SK-N-SH (cell line): ENCODE data around the gene RBBP8. TPM values are rescaled to one million over a fixed set of nuclear protein-coding genes. Genes with fewer than 3 reads are reported as not detected.

ENCODE experiments used
- CTCF ChIA-PET: fragments of 300-600, 350-600 bp; formaldehyde crosslinking; extraction: SDS; loops from one replicate; lab custom pipeline; 2021; lab: Yijun Ruan, JAX
- POLR2A ChIA-PET: fragments of 350-600 bp; sonication (Branson Sonifier 250); formaldehyde crosslinking; extraction: SDS; loops from one replicate; lab custom pipeline; 2020; ENCODE audit warnings: antibody characterized with exemption, inconsistent platforms; lab: Yijun Ruan, JAX
- DNase-seq: peaks from one replicate; pipeline ENCODE4 v3.0.0; 2012
- H2AFZ ChIP-seq: fragments of 200-600 bp; sonication (generic); 2 replicates; pipeline ENCODE4 v1.8.1; 2016; ENCODE audit warnings: antibody characterized with exemption, mild to moderate bottlenecking, low read depth
- H3F3A ChIP-seq: fragments of 200-600 bp; sonication (generic); replicated peaks from 2 replicates; pipeline ENCODE3; 2016; ENCODE audit warnings: antibody characterized with exemption, mild to moderate bottlenecking; ENCODE audit not compliant: insufficient read depth
- H3K27ac ChIP-seq, 2 experiments: fragments of 200-500 bp in 1 of 2; fragments of 200-600 bp in 1 of 2; sonication (Bioruptor generic) in 1 of 2; sonication (generic), shearing (Covaris generic) in 1 of 2; 2 replicates each; pipeline versions ENCODE4 v1.5.1 to v1.6.1; 2014 to 2016; ENCODE audit warnings: low read depth in 2 of 2, inconsistent platforms in 1 of 2, low read length in 1 of 2, mild to moderate bottlenecking in 1 of 2, mixed read lengths in 1 of 2
- H3K27me3 ChIP-seq: fragments of 200-600 bp; sonication (generic), shearing (Covaris generic); 2 replicates; pipeline ENCODE4 v1.6.1; 2016; ENCODE audit warnings: mixed run types; ENCODE audit not compliant: insufficient read depth
- H3K36me3 ChIP-seq, 2 experiments: fragments of 200-500 bp in 1 of 2; fragments of 200-600 bp in 1 of 2; sonication (Bioruptor generic) in 1 of 2; sonication (generic) in 1 of 2; replicated peaks in 1 of 2; 2 replicates each; pipeline versions ENCODE3 to v1.5.1; 2014 to 2016; ENCODE audit warnings: low read length in 1 of 2, mild to moderate bottlenecking in 1 of 2; ENCODE audit not compliant: insufficient read depth in 2 of 2, control insufficient read depth in 1 of 2
- H3K4me1 ChIP-seq, 2 experiments: fragments of 200-500 bp in 1 of 2; fragments of 200-600 bp in 1 of 2; sonication (Bioruptor generic) in 1 of 2; sonication (generic), shearing (Covaris generic) in 1 of 2; 2 replicates each; pipeline versions ENCODE4 v1.5.1 to v1.6.1; 2014 to 2016; ENCODE audit warnings: low read depth in 1 of 2, low read length in 1 of 2, mixed run types in 1 of 2; ENCODE audit not compliant: insufficient read depth in 2 of 2, control insufficient read depth in 1 of 2
- H3K4me2 ChIP-seq: fragments of 200-600 bp; sonication (generic), shearing (Covaris generic); 2 replicates; pipeline ENCODE4 v1.6.1; 2017; ENCODE audit warnings: mixed run types
- H3K4me3 ChIP-seq, 2 experiments: fragments of 200-500 bp in 1 of 2; fragments of 200-600 bp in 1 of 2; sonication (Bioruptor generic) in 1 of 2; sonication (generic), shearing (Covaris generic) in 1 of 2; 2 replicates each; pipeline versions ENCODE4 v1.5.1 to v1.8.1; 2014 to 2016; ENCODE audit warnings: low read depth in 2 of 2, inconsistent platforms in 1 of 2, low read length in 1 of 2, mild to moderate bottlenecking in 1 of 2, mixed read lengths in 1 of 2, moderate library complexity in 1 of 2
- H3K79me2 ChIP-seq: fragments of 200-600 bp; sonication (generic); 2 replicates; pipeline ENCODE4 v1.8.1; 2017; ENCODE audit warnings: mild to moderate bottlenecking; ENCODE audit not compliant: insufficient read depth
- H3K9ac ChIP-seq: fragments of 200-600 bp; sonication (generic); 2 replicates; pipeline ENCODE4 v1.6.1; 2017; ENCODE audit warnings: mixed run types
- H3K9me2 ChIP-seq: fragments of 200-600 bp; sonication (generic); 2 replicates; pipeline ENCODE4 v1.6.1; 2017; ENCODE audit warnings: mixed run types
- H3K9me3 ChIP-seq: fragments of 200-600 bp; sonication (generic); 2 replicates; pipeline ENCODE4 v1.6.1; 2017; ENCODE audit warnings: mixed run types, mild to moderate bottlenecking, moderate library complexity
- H4K20me1 ChIP-seq: fragments of 200-600 bp; sonication (generic); 2 replicates; pipeline ENCODE4 v1.6.1; 2017; ENCODE audit warnings: mild to moderate bottlenecking, mixed run types; ENCODE audit not compliant: insufficient read depth
- CTCF ChIP-seq: fragments of 200-600 bp; sonication (generic); IDR thresholded peaks from 2 replicates; pipeline ENCODE4 v1.6.1; 2017; ENCODE audit warnings: antibody characterized with exemption, mild to moderate bottlenecking, moderate library complexity
- EP300 ChIP-seq, 2 experiments: IDR thresholded peaks; 2 replicates each; pipeline versions ENCODE4 v1.4.0 to v1.6.1; 2012; ENCODE audit warnings: borderline replicate concordance in 1 of 2, low read depth in 1 of 2, low read length in 1 of 2
- EZH2phosphoT487 ChIP-seq: fragments of 200-600 bp; sonication (generic); IDR thresholded peaks from 2 replicates; pipeline ENCODE4 v1.6.1; 2017; ENCODE audit warnings: low read depth, mixed run types, mild to moderate bottlenecking, antibody characterized with exemption, moderate library complexity, borderline replicate concordance
- FOXM1 ChIP-seq: IDR thresholded peaks from 2 replicates; pipeline ENCODE4 v1.4.0; 2012; ENCODE audit warnings: low read depth, mild to moderate bottlenecking
- GATA2 ChIP-seq: sonication (generic); formaldehyde crosslinking; IDR thresholded peaks from 2 replicates; pipeline ENCODE4 v1.5.0; 2020; ENCODE audit warnings: mild to moderate bottlenecking, missing genetic modification reagents
- IRF3 ChIP-seq: fragments of 150-350 bp; IDR thresholded peaks from 2 replicates; pipeline ENCODE4 v1.6.1; 2016; ENCODE audit warnings: mild to moderate bottlenecking, low read depth, low read length
- JUND ChIP-seq: IDR thresholded peaks from 2 replicates; pipeline ENCODE4 v1.4.0; 2012
- MAX ChIP-seq: IDR thresholded peaks from 2 replicates; pipeline ENCODE4 v1.4.0; 2012; ENCODE audit warnings: low read depth
- MEF2A ChIP-seq: IDR thresholded peaks from 2 replicates; pipeline ENCODE4 v1.4.0; 2012; ENCODE audit warnings: low read depth, borderline replicate concordance
- NFIC ChIP-seq: IDR thresholded peaks from 2 replicates; pipeline ENCODE4 v1.4.0; 2012; ENCODE audit warnings: borderline replicate concordance
- NRF1 ChIP-seq: IDR thresholded peaks from 2 replicates; pipeline ENCODE4 v1.6.1; 2012; ENCODE audit warnings: low read depth, mild to moderate bottlenecking, low read length
- PBX3 ChIP-seq: IDR thresholded peaks from 2 replicates; pipeline ENCODE4; 2012
- RAD21 ChIP-seq: IDR thresholded peaks from 2 replicates; pipeline ENCODE4 v1.6.1; 2012; ENCODE audit warnings: mild to moderate bottlenecking, low read length
- RCOR1 ChIP-seq: fragments of 150-350 bp; IDR thresholded peaks from 2 replicates; pipeline ENCODE4 v1.6.1; 2017; ENCODE audit warnings: antibody characterized with exemption, low read length
- RXRA ChIP-seq: IDR thresholded peaks from 2 replicates; pipeline ENCODE4 v1.4.0; 2012; ENCODE audit warnings: low read depth, mild to moderate bottlenecking, borderline replicate concordance
- SIN3A ChIP-seq: IDR thresholded peaks from 2 replicates; pipeline ENCODE4 v1.6.1; 2012; ENCODE audit warnings: low read depth, mild to moderate bottlenecking, low read length, moderate library complexity, borderline replicate concordance
- TAF1 ChIP-seq: IDR thresholded peaks from 2 replicates; pipeline ENCODE4 v1.6.1; 2012; ENCODE audit warnings: low read depth, mild to moderate bottlenecking, low read length, moderate library complexity, borderline replicate concordance
- USF1 ChIP-seq: IDR thresholded peaks from 2 replicates; pipeline ENCODE4 v1.4.0; 2012; ENCODE audit warnings: low read depth, borderline replicate concordance
- USF2 ChIP-seq: fragments of 150-350 bp; IDR thresholded peaks from 2 replicates; pipeline ENCODE4 v1.6.1; 2017; ENCODE audit warnings: antibody characterized with exemption, low read length, low read depth, borderline replicate concordance
- YY1 ChIP-seq: IDR thresholded peaks from 2 replicates; pipeline ENCODE4 v1.4.0; 2012; ENCODE audit warnings: low read depth, mild to moderate bottlenecking
- WGBS: methylation state at CpG from one replicate; pipeline ENCODE4 v1.1.6; 2017; ENCODE audit warnings: low lambda C conversion rate; 5-methylcytosine and 5-hydroxymethylcytosine counted together
- polyA plus RNA-seq, 3 experiments: library from polyadenylated mRNA; depleted of rRNA; stranded (reverse); fragments of >200 nt; gene quantifications; 2 replicates each; pipeline ENCODE4 v1.2.3, GENCODE V29; 2012

RBBP8 gene
- polyA plus RNA-seq, 1 of the 3 experiments (the other 2 are of a cell fraction), result 9.6 TPM

- H3K79me2 ChIP-seq, result no peaks in the 10 kb centered on the region
- 91% methylated on average over 3 of the region's 3 CpGs for WGBS
- H3K9me3 ChIP-seq, result no peaks in the 10 kb centered on the region
- TF ChIP-seq EZH2phosphoT487, result no peak
- no peak for TF ChIP-seq NRF1
- TF ChIP-seq MAX, result no peak
- TF ChIP-seq RCOR1, result no peak
- no peak for TF ChIP-seq TAF1
- no peak for TF ChIP-seq GATA2 (CRISPR knock-in tag)
- TF ChIP-seq SIN3A, result no peak
- no peak for TF ChIP-seq NFIC
- H3F3A ChIP-seq, result no peaks in the 10 kb centered on the region
- H3K4me3 ChIP-seq, result no peak overlapping the region
- no peak overlapping the region for H3K4me2 ChIP-seq
- H3K27me3 ChIP-seq, result no peaks in the 10 kb centered on the region
- no peaks in the 10 kb centered on the region for H3K36me3 ChIP-seq
- no peak for DNase-seq
- no peaks in the 10 kb centered on the region for H3K4me1 ChIP-seq
- POLR2A ChIA-PET, result no interaction called here
- no peaks in the 10 kb centered on the region for H4K20me1 ChIP-seq
- CTCF ChIA-PET, result interaction anchor here (1.7 to 8.1 kb wide), 2 partner anchors 14 to 16 kb away, joined by 6 to 44 read pairs; no protein-coding TSS in a partner anchor
- no peak overlapping the region for H3K9ac ChIP-seq
- no peak overlapping the region for H3K27ac ChIP-seq
- no peaks in the 10 kb centered on the region for H3K9me2 ChIP-seq
- H2AFZ ChIP-seq, result no peak overlapping the region
Observed at GRCh38 chr18:22913861-22914260, 19.3 kb upstream of the RBBP8 start.

- CTCF ChIA-PET, result interaction anchor here (1.7 to 8.1 kb wide), 2 partner anchors 14 to 15 kb away, joined by 6 to 44 read pairs; no protein-coding TSS in a partner anchor
- Histone ChIP-seq H3K36me3 (no peaks in the 10 kb centered on the region), H3K9me2 (no peaks in the 10 kb centered on the region), H3K27me3 (no peaks in the 10 kb centered on the region), H3K9me3 (no peaks in the 10 kb centered on the region), H3F3A (no peaks in the 10 kb centered on the region), H3K4me2 (no peak overlapping the region), H3K4me1 (no peaks in the 10 kb centered on the region), H3K27ac (no peak overlapping the region), H4K20me1 (no peaks in the 10 kb centered on the region), H3K79me2 (no peaks in the 10 kb centered on the region), H3K4me3 (no peak overlapping the region), H3K9ac (no peak overlapping the region), H2AFZ (no peak overlapping the region)
- WGBS, result 81% methylated on average over 3 of the region's 3 CpGs
- POLR2A ChIA-PET, result no interaction called here
- no peak for DNase-seq
- TF ChIP-seq MAX (no peak), RAD21 (no peak), USF2 (no peak), CTCF (no peak), MEF2A (no peak), IRF3 (no peak), EP300 (IDR thresholded peaks at IDR 0.05; ENCODE audit: borderline replicate concordance in 1 of 2, low read depth in 1 of 2, low read length in 1 of 2) (no peak), YY1 (no peak), RXRA (no peak), NFIC (no peak), USF1 (no peak), FOXM1 (no peak), PBX3 (no peak), JUND (no peak), RCOR1 (no peak), TAF1 (no peak), NRF1 (no peak), EZH2phosphoT487 (no peak)
Observed at GRCh38 chr18:22914633-22915032, 18.5 kb upstream of the RBBP8 start.
